ENCODE data around the gene OGT. TPM values are rescaled to one million over a fixed set of nuclear protein-coding genes. Genes with fewer than 3 reads are reported as not detected.
"Not testable (repeated sequence)": the region's sequence is repeated elsewhere in the genome, so short reads cannot be mapped to it uniquely, and the experiment has no call there.

OGT gene
- total and polyA plus RNA-seq, 8 donors: 117 to 325 (median 277) TPM

GRCh38 chrX:71579136-71579989 lies 46.5 kb downstream of the OGT start:
- Histone ChIP-seq H3K36me3 (peaks cover 0 to 41% of the 10 kb centered on the region in 2 donors), H3K9me3 (no peaks in the 10 kb centered on the region), H3K4me3 (no peak overlapping the region), H3K27ac (no peak overlapping the region), H3K27me3 (no peaks in the 10 kb centered on the region), H3K4me1 (no peaks in the 10 kb centered on the region)
- ATAC-seq (no peak), DNase-seq (no peak)
- intact Hi-C loops (cut with DNase I): no loop called here
- TF ChIP-seq CTCF (IDR thresholded peaks at IDR 0.05): no peak

GRCh38 chrX:71579990-71580380 lies 47.1 kb downstream of the OGT start:
- DNase-seq (no peak), ATAC-seq (no peak)
- Histone ChIP-seq H3K4me3 (no peak overlapping the region), H3K27me3 (no peaks in the 10 kb centered on the region), H3K36me3 (peaks cover 0 to 34% of the 10 kb centered on the region in 2 donors), H3K9me3 (no peaks in the 10 kb centered on the region), H3K27ac (no peak overlapping the region), H3K4me1 (no peaks in the 10 kb centered on the region)
- no peak for TF ChIP-seq CTCF (IDR thresholded peaks at IDR 0.05)
- intact Hi-C loops (cut with DNase I): no loop called here

GRCh38 chrX:71581210-71581609 lies 48.3 kb downstream of the OGT start:
- TF ChIP-seq CTCF (IDR thresholded peaks at IDR 0.05): no peak
- no peaks in the 10 kb centered on the region for H3K27me3 ChIP-seq
- intact Hi-C loops (cut with DNase I): no loop called here

GRCh38 chrX:71586929-71587328 lies 54.0 kb downstream of the OGT start:
- H3K4me1 ChIP-seq: no peaks in the 10 kb centered on the region
- DNase-seq: no peak
- no peaks in the 10 kb centered on the region for H3K27me3 ChIP-seq
- TF ChIP-seq CTCF (IDR thresholded peaks at IDR 0.05): no peak
- H3K4me3 ChIP-seq: no peak overlapping the region
- no peaks in the 10 kb centered on the region for H3K36me3 ChIP-seq
- intact Hi-C loops (cut with DNase I): no loop called here
- no peak overlapping the region for H3K27ac ChIP-seq
- no peak for ATAC-seq
- no peaks in the 10 kb centered on the region for H3K9me3 ChIP-seq

More at GRCh38 chrX:71581210-71581609, 48.3 kb downstream of the OGT start:
- ATAC-seq (no peak), DNase-seq (no peak)
- Histone ChIP-seq H3K4me1 (no peaks in the 10 kb centered on the region), H3K4me3 (no peak overlapping the region), H3K9me3 (no peaks in the 10 kb centered on the region), H3K27ac (no peak overlapping the region), H3K36me3 (peaks cover 0 to 22% of the 10 kb centered on the region in 2 donors)

GRCh38 chrX:71593210-71593609 lies 60.3 kb downstream of the OGT start:
- H3K27me3 ChIP-seq; H3K9me3 ChIP-seq; H3K27ac ChIP-seq; DNase-seq; intact Hi-C loops (cut with DNase I); ATAC-seq; H3K4me3 ChIP-seq; H3K4me1 ChIP-seq: not testable (repeated sequence)
- peaks cover 0 to 11% of the 10 kb centered on the region in 2 donors for H3K36me3 ChIP-seq
